Panc1 (cell line): ENCODE data around the gene NHEJ1. TPM values are rescaled to one million over a fixed set of nuclear protein-coding genes. Genes with fewer than 3 reads are reported as not detected.

Source experiments
- ATAC-seq: fragments of 200-7000 bp; cut with Tn5 transposase; 2 replicates; pipeline ENCODE4 v1.9.1; 2020; ENCODE audit warnings: mild to moderate bottlenecking, moderate library complexity
- BruUV-seq: library from RNA; stranded (reverse); fragments of 400-500 nt; replicated peaks from 2 replicates; lab custom pipeline; 2021; lab: Mats Ljungman, UMichigan
- CTCF ChIA-PET: fragments of 300-600 bp; sonication (Branson Sonifier 250); formaldehyde crosslinking; loops from one replicate; lab custom pipeline; 2022; ENCODE audit warnings: antibody characterized with exemption; lab: Charles Lee
- POLR2A ChIA-PET: fragments of 300-600 bp; sonication (Branson Sonifier 250); formaldehyde crosslinking; loops from one replicate; lab custom pipeline; 2022; ENCODE audit warnings: antibody characterized with exemption; lab: Charles Lee
- DNase-seq: peaks from one replicate; pipeline ENCODE4 v3.0.0-alpha.2; 2010; ENCODE audit warnings: low read depth, low spot score
- H3K27ac ChIP-seq: 2 replicates; pipeline ENCODE4 v1.5.1; 2011; ENCODE audit warnings: mild to moderate bottlenecking, low read length, inconsistent platforms
- H3K27me3 ChIP-seq: fragments of 200-500 bp; sonication (Bioruptor generic); 2 replicates; pipeline ENCODE4 v1.6.0; 2014; ENCODE audit warnings: low read length, inconsistent platforms; ENCODE audit not compliant: control insufficient read depth, insufficient read depth
- H3K36me3 ChIP-seq: fragments of 200-500 bp; sonication (Bioruptor generic); 2 replicates; pipeline ENCODE4 v1.5.1; 2014; ENCODE audit warnings: inconsistent platforms, mild to moderate bottlenecking, low read length, moderate library complexity; ENCODE audit not compliant: control insufficient read depth, insufficient read depth
- H3K4me1 ChIP-seq: 2 replicates; pipeline ENCODE4 v1.5.1; 2011; ENCODE audit warnings: inconsistent platforms, mild to moderate bottlenecking, low read length, moderate library complexity; ENCODE audit not compliant: control insufficient read depth, insufficient read depth
- H3K4me3 ChIP-seq, 2 experiments: 2 replicates each; pipeline ENCODE4 v1.5.1; 2011 to 2012; ENCODE audit warnings: low read depth in 2 of 2, low read length in 2 of 2, mild to moderate bottlenecking in 2 of 2, inconsistent platforms in 1 of 2, moderate library complexity in 1 of 2
- H3K9me3 ChIP-seq: fragments of 200-500 bp; sonication (Bioruptor generic); 2 replicates; pipeline ENCODE4 v1.5.1; 2014; ENCODE audit warnings: low read depth, mild to moderate bottlenecking, inconsistent platforms, low read length, moderate library complexity; ENCODE audit not compliant: control insufficient read depth, insufficient read depth
- POLR2AphosphoS5 ChIP-seq: IDR thresholded peaks from 2 replicates; pipeline ENCODE4 v1.6.1; 2012; ENCODE audit warnings: mild to moderate bottlenecking, low read depth, low read length, moderate library complexity
- REST ChIP-seq, 2 experiments: IDR thresholded peaks; 2 replicates each; pipeline ENCODE4 v1.6.1; 2011 to 2012; ENCODE audit warnings: low read depth in 2 of 2, control low read depth in 1 of 2, low read length in 1 of 2, mild to moderate bottlenecking in 1 of 2, moderate library complexity in 1 of 2; ENCODE audit not compliant: insufficient read depth in 1 of 2
- SIN3A ChIP-seq: IDR thresholded peaks from 2 replicates; pipeline ENCODE4 v1.6.1; 2012; ENCODE audit warnings: low read depth, mild to moderate bottlenecking, low read length, moderate library complexity, borderline replicate concordance; ENCODE audit not compliant: insufficient read depth
- TCF7L2 ChIP-seq: IDR thresholded peaks from 2 replicates; pipeline ENCODE4 v1.6.1; 2011; ENCODE audit warnings: mild to moderate bottlenecking, low read depth, low read length, inconsistent platforms
- in situ Hi-C: cut with HindIII; loops from 2 replicates; pipeline ENCODE4 v1.10.0; 2016; ENCODE audit warnings: low sequenced_read_pairs, low pct_unique_long_range_greater_than_20kb
- intact Hi-C: fragments of 100-400 bp; cut with micrococcal nuclease; formaldehyde crosslinking; loops from one replicate; pipeline ENCODE4 v1.10.0; 2022; ENCODE audit not compliant: unreplicated experiment
- total RNA-seq: library from RNA; stranded (reverse); gene quantifications from one replicate; pipeline ENCODE4 v1.2.1, GENCODE V29; 2021; ENCODE audit not compliant: unreplicated experiment
- TF ChIP-seq, protein P1 (sequence below): fragments of 450-650 bp; IDR thresholded peaks from 2 replicates; pipeline ENCODE4 v1.5.1; 2017; ENCODE audit warnings: mild to moderate bottlenecking

Gene NHEJ1
- total RNA-seq, 1 experiment from 2014 or later, result 18.2 TPM

DNA sequence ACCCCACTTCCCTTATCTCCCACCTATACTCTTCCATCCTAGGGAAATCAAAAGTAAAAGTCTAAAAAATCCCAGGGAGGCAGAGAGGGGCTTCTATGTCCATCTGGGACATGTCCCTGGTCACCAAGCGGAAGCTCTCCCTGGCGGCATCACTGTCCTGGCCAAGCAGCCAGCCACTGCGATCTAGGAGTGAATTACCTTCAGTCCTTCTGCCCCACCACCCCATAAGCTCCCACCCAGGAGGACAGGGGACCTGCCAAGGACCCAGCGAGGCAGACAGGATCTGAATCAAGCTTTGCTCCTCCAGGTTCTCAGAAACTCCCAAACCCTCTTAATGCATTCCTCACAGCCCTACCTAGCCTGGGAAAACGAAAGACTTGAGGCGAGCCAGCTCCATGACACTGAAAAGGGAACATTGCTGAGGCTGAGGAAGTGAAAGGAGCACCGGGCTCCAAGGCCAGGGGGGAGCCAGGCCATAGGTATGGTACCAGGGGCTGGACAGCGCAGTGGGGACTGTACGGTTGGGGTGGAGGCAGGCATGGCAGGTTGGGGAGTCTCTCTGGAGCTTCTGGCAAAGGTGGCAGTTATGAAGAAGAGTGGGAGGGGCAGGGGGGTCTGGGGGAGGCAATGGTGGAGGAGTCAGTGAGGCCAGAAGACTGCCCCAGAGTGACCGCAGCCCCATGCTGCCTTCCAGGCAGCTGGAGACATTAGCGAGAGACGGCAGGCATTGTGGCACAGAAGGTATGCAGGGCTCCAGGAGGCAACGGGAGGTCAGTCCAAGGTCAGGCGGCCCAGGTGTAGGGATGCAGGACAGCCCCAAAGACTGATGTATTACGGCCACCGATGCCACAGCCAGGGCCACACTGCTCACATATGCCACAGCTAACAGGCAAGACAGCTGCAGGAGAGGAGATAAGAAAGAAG, 11.9 kb upstream of the NHEJ1 start:
- no peak for ATAC-seq
- intact Hi-C loops (no loop called here), in situ Hi-C loops (no loop called here)
- BruUV-seq, result no TSS peak
- POLR2A ChIA-PET, result no interaction called here
- Histone ChIP-seq H3K4me3 (no peak overlapping the region), H3K36me3 (no peaks in the 10 kb centered on the region; the same call in 1 of the 2 replicates), H3K9me3 (no peaks in the 10 kb centered on the region), H3K27ac (no peak overlapping the region), H3K27me3 (no peaks in the 10 kb centered on the region), H3K4me1 (no peaks in the 10 kb centered on the region)
- DNase-seq, result no peak
- TF ChIP-seq REST (IDR thresholded peaks at IDR 0.05; ENCODE audit: insufficient read depth in 1 of 2, low read depth in 2 of 2, low read length in 1 of 2) (no peak), SIN3A (no peak), POLR2AphosphoS5 (no peak), TCF7L2 (no peak)
- TF ChIP-seq, protein P1, sequence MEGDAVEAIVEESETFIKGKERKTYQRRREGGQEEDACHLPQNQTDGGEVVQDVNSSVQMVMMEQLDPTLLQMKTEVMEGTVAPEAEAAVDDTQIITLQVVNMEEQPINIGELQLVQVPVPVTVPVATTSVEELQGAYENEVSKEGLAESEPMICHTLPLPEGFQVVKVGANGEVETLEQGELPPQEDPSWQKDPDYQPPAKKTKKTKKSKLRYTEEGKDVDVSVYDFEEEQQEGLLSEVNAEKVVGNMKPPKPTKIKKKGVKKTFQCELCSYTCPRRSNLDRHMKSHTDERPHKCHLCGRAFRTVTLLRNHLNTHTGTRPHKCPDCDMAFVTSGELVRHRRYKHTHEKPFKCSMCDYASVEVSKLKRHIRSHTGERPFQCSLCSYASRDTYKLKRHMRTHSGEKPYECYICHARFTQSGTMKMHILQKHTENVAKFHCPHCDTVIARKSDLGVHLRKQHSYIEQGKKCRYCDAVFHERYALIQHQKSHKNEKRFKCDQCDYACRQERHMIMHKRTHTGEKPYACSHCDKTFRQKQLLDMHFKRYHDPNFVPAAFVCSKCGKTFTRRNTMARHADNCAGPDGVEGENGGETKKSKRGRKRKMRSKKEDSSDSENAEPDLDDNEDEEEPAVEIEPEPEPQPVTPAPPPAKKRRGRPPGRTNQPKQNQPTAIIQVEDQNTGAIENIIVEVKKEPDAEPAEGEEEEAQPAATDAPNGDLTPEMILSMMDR, result no peak
- CTCF ChIA-PET, result no interaction called here

DNA sequence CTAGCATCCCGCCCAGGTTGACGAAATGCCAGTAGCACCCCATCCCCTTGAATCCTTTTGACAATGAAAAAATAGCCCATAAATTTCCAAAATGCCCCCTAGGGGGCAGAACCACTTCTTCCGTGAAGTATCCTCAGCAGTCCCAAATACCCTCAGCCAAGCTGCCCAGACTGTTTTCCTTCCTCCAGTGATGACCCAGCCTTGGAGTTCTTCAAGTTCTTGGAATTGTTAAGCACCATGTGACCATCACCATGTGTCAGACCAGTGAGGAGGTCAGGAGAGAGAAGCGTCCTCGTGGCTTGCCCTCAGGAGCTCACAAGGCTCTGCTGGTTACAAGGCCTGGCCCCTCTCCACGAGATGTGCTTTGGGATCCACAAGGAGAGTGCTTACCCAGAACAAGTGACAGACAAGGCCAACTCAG, 10.6 kb upstream of the NHEJ1 start:
- in situ Hi-C loops, result no loop called here
- no TSS peak for BruUV-seq

More for the DNA sequence above, 10.6 kb upstream of the NHEJ1 start:
- no peaks in the 10 kb centered on the region for H3K9me3 ChIP-seq
- ChIA-PET POLR2A (interaction anchor here (0.5 kb wide), 1 partner anchor 13 kb away, joined by 5 read pairs; no protein-coding TSS in a partner anchor), CTCF (interaction anchor here (0.7 kb wide), 1 partner anchor 217 kb away, joined by 3 read pairs; the partner anchor contains the start of gene DNPEP)
- H3K27ac ChIP-seq, result no peak overlapping the region
- H3K4me1 ChIP-seq, result no peaks in the 10 kb centered on the region
- ATAC-seq, result peak; percentile 55
- no peaks in the 10 kb centered on the region; the same call in 1 of the 2 replicates for H3K36me3 ChIP-seq
- no peak overlapping the region for H3K4me3 ChIP-seq
- H3K27me3 ChIP-seq, result no peaks in the 10 kb centered on the region
- TF ChIP-seq TCF7L2, result no peak
- TF ChIP-seq, protein P1, result peak; percentile 88
- DNase-seq, result peak; percentile 27
- intact Hi-C loops, result no loop called here
